Stimulated activated CD8-positive, alpha-beta memory T cell treated with anti-CD3 and anti-CD28 coated beads, Interleukin-4, amount 100 ng/mL, for 24 hours (primary cell): ENCODE results near the gene TBC1D22A.
"Not testable (repeated sequence)": the region's sequence is repeated elsewhere in the genome, so short reads cannot be mapped to it uniquely, and the experiment has no call there.

Source experiments
- DNase-seq: peaks from one replicate; pipeline ENCODE4 v3.0.0-alpha.2; 2020; ENCODE audit warnings: low read depth

The TBC1D22A gene

GRCh38 chr22:46972901-46973831 is 210.7 kb downstream of the TBC1D22A start:
- DNase-seq = no peak

GRCh38 chr22:46974077-46974476 is 211.6 kb downstream of the TBC1D22A start:
- no peak for DNase-seq

GRCh38 chr22:46974631-46975585 is 212.5 kb downstream of the TBC1D22A start:
- DNase-seq = no peak

GRCh38 chr22:46976143-46976542 is 213.7 kb downstream of the TBC1D22A start:
- DNase-seq = no peak

GRCh38 chr22:46976598-46976997 is 214.1 kb downstream of the TBC1D22A start:
- no peak for DNase-seq

GRCh38 chr22:46977656-46978343 is 215.3 kb downstream of the TBC1D22A start:
- DNase-seq = no peak

GRCh38 chr22:46978668-46979067 is 216.2 kb downstream of the TBC1D22A start:
- not testable (repeated sequence) for DNase-seq

GRCh38 chr22:46979506-46979905 is 217.1 kb downstream of the TBC1D22A start:
- DNase-seq = no peak

- DNase-seq = no peak
Measured at GRCh38 chr22:46980392-46980791, 217.9 kb downstream of the TBC1D22A start.

GRCh38 chr22:46982635-46983034 is 220.2 kb downstream of the TBC1D22A start:
- DNase-seq = no peak

- DNase-seq = no peak
Measured at GRCh38 chr22:46983046-46983445, 220.6 kb downstream of the TBC1D22A start.

- DNase-seq = no peak
Measured at GRCh38 chr22:46984751-46985506, 222.5 kb downstream of the TBC1D22A start.

- no peak for DNase-seq
Measured at GRCh38 chr22:46985507-46985882, 223.0 kb downstream of the TBC1D22A start.

- DNase-seq = no peak
Measured at GRCh38 chr22:46986788-46987187, 224.3 kb downstream of the TBC1D22A start.

- no peak for DNase-seq
Measured at GRCh38 chr22:46990937-46991550, 228.6 kb downstream of the TBC1D22A start.

GRCh38 chr22:46991666-46992065 is 229.2 kb downstream of the TBC1D22A start:
- DNase-seq = no peak

- no peak for DNase-seq
Measured at GRCh38 chr22:46992121-46992731, 229.8 kb downstream of the TBC1D22A start.

- DNase-seq = no peak
Measured at GRCh38 chr22:46993633-46994032, 231.2 kb downstream of the TBC1D22A start.

- DNase-seq = no peak
Measured at GRCh38 chr22:46994265-46994664, 231.8 kb downstream of the TBC1D22A start.

GRCh38 chr22:46994983-46995382 is 232.5 kb downstream of the TBC1D22A start:
- DNase-seq = no peak
